HepG2 (cell line): ENCODE measurements around the gene GRAMD1A. TPM values are rescaled to one million over a fixed set of nuclear protein-coding genes. Genes with fewer than 3 reads are reported as not detected.

Experiments
- ATAC-seq: fragments of 200-7000 bp; cut with Tn5 transposase; 3 replicates; pipeline ENCODE4 v1.9.1; 2020; ENCODE audit warnings: mild to moderate bottlenecking, moderate library complexity
- BruUV-seq: library from RNA; stranded (reverse); fragments of 400-500 nt; replicated peaks from 2 replicates; lab custom pipeline; 2021; lab: Mats Ljungman, UMichigan
- CTCF ChIA-PET: fragments of 300-600 bp; formaldehyde crosslinking; extraction: SDS; loops from one replicate; lab custom pipeline; 2021; ENCODE audit warnings: low total read pairs, inconsistent platforms, low intra/inter-chr PET ratio; lab: Yijun Ruan, JAX
- POLR2A ChIA-PET: fragments of 350-600 bp; sonication (Branson Sonifier 250); formaldehyde crosslinking; loops from one replicate; lab custom pipeline; 2020; ENCODE audit warnings: antibody characterized with exemption, inconsistent platforms; lab: Yijun Ruan, JAX
- DNase-seq: peaks from one replicate; pipeline ENCODE4 v3.0.0-alpha.2; 2015; ENCODE audit warnings: low spot score
- FAIRE-seq: peaks from 3 replicates; lab custom pipeline; 2011; peaks lifted over from hg19 to GRCh38; lab: Jason Lieb, UNC
- H2AFZ ChIP-seq: one replicate; pipeline ENCODE4 v1.6.1; 2011; ENCODE audit warnings: low read length, inconsistent platforms
- H3K27ac ChIP-seq: fragments of 300-600 bp; 3 replicates; pipeline ENCODE4 v1.8.0; 2011; ENCODE audit warnings: mixed run types, mild to moderate bottlenecking, mixed read lengths, low read length, inconsistent platforms; ENCODE audit not compliant: insufficient read depth; ENCODE audit errors: extremely low read length
- H3K27me3 ChIP-seq, 2 experiments: fragments of 200-600 bp in 1 of 2; 2 replicates in 1 of 2; 3 replicates in 1 of 2; pipeline versions ENCODE4 v1.6.0 to v1.8.0; 2011; ENCODE audit warnings: low read length in 2 of 2, mild to moderate bottlenecking in 2 of 2, moderate library complexity in 2 of 2, inconsistent platforms in 1 of 2; ENCODE audit not compliant: insufficient read depth in 2 of 2, control insufficient read depth in 1 of 2
- H3K36me3 ChIP-seq, 2 experiments: fragments of 200-600 bp in 1 of 2; replicated peaks in 1 of 2; 2 replicates in 1 of 2; 3 replicates in 1 of 2; pipeline versions ENCODE4 v1.5.1 to v1.8.0; 2011; ENCODE audit warnings: low read length in 2 of 2, inconsistent platforms in 1 of 2; ENCODE audit not compliant: insufficient read depth in 2 of 2, control insufficient read depth in 1 of 2
- H3K4me1 ChIP-seq: 2 replicates; pipeline ENCODE4 v1.5.1; 2012; ENCODE audit warnings: low read length, inconsistent platforms; ENCODE audit not compliant: insufficient read depth
- H3K4me2 ChIP-seq: 2 replicates; pipeline ENCODE4 v1.6.0; 2011; ENCODE audit warnings: low read depth, low read length, inconsistent platforms
- H3K4me3 ChIP-seq, 3 experiments: fragments of 200-600 bp in 1 of 3; sonication (generic), shearing (Covaris generic) in 1 of 3; replicated peaks in 1 of 3; 2 replicates each; pipeline ENCODE4 v1.5.1; 2011 to 2016; ENCODE audit warnings: low read length in 3 of 3, inconsistent platforms in 2 of 3, low read depth in 2 of 3, mild to moderate bottlenecking in 2 of 3, control low read depth in 1 of 3, mixed read lengths in 1 of 3; ENCODE audit not compliant: insufficient read depth in 1 of 3
- H3K79me2 ChIP-seq: one replicate; pipeline ENCODE4 v1.6.1; 2011; ENCODE audit warnings: low read length, inconsistent platforms; ENCODE audit not compliant: insufficient read depth
- H3K9ac ChIP-seq: 2 replicates; pipeline ENCODE4 v1.6.0; 2011; ENCODE audit warnings: mild to moderate bottlenecking, low read depth, low read length, inconsistent platforms; ENCODE audit not compliant: insufficient read depth
- H3K9me3 ChIP-seq: 2 replicates; pipeline ENCODE4 v1.5.1; 2012; ENCODE audit warnings: mild to moderate bottlenecking, low read length
- H4K20me1 ChIP-seq: 2 replicates; pipeline ENCODE4 v1.6.0; 2011; ENCODE audit warnings: inconsistent platforms, mild to moderate bottlenecking, low read length, moderate library complexity; ENCODE audit not compliant: insufficient read depth
- AGO2 ChIP-seq: fragments of 200-400 bp; formaldehyde crosslinking; optimal IDR thresholded peaks from 2 replicates; pipeline ENCODE3; 2017; ENCODE audit warnings: mild to moderate bottlenecking, low read depth, low read length, moderate library complexity
- POLR2AphosphoS5 ChIP-seq: IDR thresholded peaks from 2 replicates; pipeline ENCODE4 v1.6.1; 2012; ENCODE audit warnings: low read depth, low read length
- ZKSCAN1 ChIP-seq: fragments of 150-350 bp; IDR thresholded peaks from 2 replicates; pipeline ENCODE4 v1.6.1; 2014; ENCODE audit warnings: low read length
- ZMYM3 ChIP-seq: sonication (generic); formaldehyde crosslinking; IDR thresholded peaks from 2 replicates; pipeline ENCODE4 v1.5.1; 2020; ENCODE audit warnings: mild to moderate bottlenecking, missing genetic modification reagents
- ZNF260 ChIP-seq: sonication (generic); formaldehyde crosslinking; IDR thresholded peaks from 2 replicates; pipeline ENCODE4 v1.4.0; 2020; ENCODE audit warnings: missing genetic modification reagents, low read depth, mild to moderate bottlenecking, borderline replicate concordance
- ZNF543 ChIP-seq: sonication (generic); formaldehyde crosslinking; IDR thresholded peaks from 2 replicates; pipeline ENCODE4 v1.4.0; 2020; ENCODE audit warnings: mild to moderate bottlenecking, missing genetic modification reagents
- ZNF589 ChIP-seq: sonication (generic); formaldehyde crosslinking; conservative IDR thresholded peaks from 2 replicates; pipeline ENCODE4 v1.8.0; 2022; ENCODE audit warnings: mild to moderate bottlenecking, moderate library complexity, missing genetic modification reagents
- ZNF629 ChIP-seq: sonication (generic); formaldehyde crosslinking; conservative IDR thresholded peaks from 2 replicates; pipeline ENCODE4 v1.5.0; 2020; ENCODE audit warnings: missing genetic modification reagents
- WGBS: methylation state at CpG from one replicate; pipeline ENCODE4 v1.1.6; 2017; ENCODE audit warnings: low lambda C conversion rate; 5-methylcytosine and 5-hydroxymethylcytosine counted together
- in situ Hi-C: cut with HindIII; loops from 2 replicates; pipeline ENCODE4 v1.10.0; 2017; ENCODE audit warnings: low pct_unique_long_range_greater_than_20kb; ENCODE audit not compliant: extremely low pct_ligation_motif_present
- intact Hi-C: fragments of 100-400 bp; cut with micrococcal nuclease; formaldehyde crosslinking; loops from one replicate; pipeline ENCODE4 v1.10.0; 2022; ENCODE audit not compliant: unreplicated experiment
- polyA plus RNA-seq, 8 experiments: library from polyadenylated mRNA; depleted of rRNA in 3 of 8; stranded (reverse) in 7 of 8; unstranded in 1 of 8; fragments of >200 nt; fragmentation: Illumina TruSeq in 4 of 8; extraction: Trizol in 4 of 8; gene quantifications; 2 replicates each; pipeline versions ENCODE4 v1.2.1 to v1.2.3, GENCODE V29; 2011 to 2016; ENCODE audit warnings: low read depth in 4 of 8, missing spikeins in 1 of 8, mixed read lengths in 1 of 8; ENCODE audit not compliant: insufficient read depth in 1 of 8
- total RNA-seq, 5 experiments: library from RNA; depleted of rRNA; stranded (reverse); fragments of >200 nt; fragmentation: Illumina TruSeq; extraction: Trizol; gene quantifications; 2 replicates each; pipeline ENCODE4 v1.2.3, GENCODE V29; 2016; ENCODE audit warnings: low read depth in 1 of 5

The GRAMD1A gene
- total and polyA plus RNA-seq, 2 of the 13 experiments (the other 11 are each of a cell fraction or from before 2014, with no cell fraction given) = 14.7 to 181 TPM

- H3K4me2 ChIP-seq = no peak overlapping the region
- no peak for DNase-seq
- CTCF ChIA-PET = no interaction called here
- POLR2A ChIA-PET = interaction anchor here (3.2 kb wide), 1 partner anchor 10 kb away, joined by 8 read pairs; the partner anchor contains the start of gene HPN
- H3K9me3 ChIP-seq = no peaks in the 10 kb centered on the region
- no TSS peak for BruUV-seq
- H4K20me1 ChIP-seq = peaks cover 53% of the 10 kb centered on the region; the same call in 1 of the 2 replicates
- ATAC-seq = no peak
- intact Hi-C loops (no loop called here), in situ Hi-C loops (no loop called here)
- H3K4me1 ChIP-seq = peaks cover 6% of the 10 kb centered on the region; the same call in 1 of the 2 replicates
- no peak overlapping the region for H3K9ac ChIP-seq
- TF ChIP-seq POLR2AphosphoS5 (0 out of 2 replicates have a peak, but pooled peaks have one; percentile 7), ZKSCAN1 (peak; percentile 65), ZNF260 (CRISPR knock-in tag) (no peak)
- no peak overlapping the region for H2AFZ ChIP-seq
- H3K27ac ChIP-seq = no peak overlapping the region
- no peaks in the 10 kb centered on the region for H3K27me3 ChIP-seq
- FAIRE-seq = no peak
- WGBS = 94% methylated on average over 8 of the region's 8 CpGs
- no peak overlapping the region for H3K4me3 ChIP-seq
- H3K79me2 ChIP-seq = peaks cover 6% of the 10 kb centered on the region
- peaks cover 25 to 45% of the 10 kb centered on the region in 2 experiments; a peak in 4 of 5 replicates for H3K36me3 ChIP-seq
Measured at GRCh38 chr19:35052599-35053190, 52.6 kb downstream of the GRAMD1A start.

- no peak for TF ChIP-seq ZNF589 (CRISPR knock-in tag)
- 0 out of 2 replicates have a peak, but pooled peaks have one; percentile 39 for TF ChIP-seq ZMYM3 (CRISPR knock-in tag)
- peak; percentile 54 for TF ChIP-seq AGO2
- peak; percentile 77 for TF ChIP-seq ZNF629 (CRISPR knock-in tag)
- no peak for TF ChIP-seq ZNF543 (CRISPR knock-in tag)
- FAIRE-seq (no peak), DNase-seq (no peak), ATAC-seq (no peak)
- Histone ChIP-seq H2AFZ (no peak overlapping the region), H4K20me1 (peaks cover 43% of the 10 kb centered on the region; the same call in 1 of the 2 replicates), H3K9me3 (no peaks in the 10 kb centered on the region), H3K27ac (no peak overlapping the region), H3K4me3 (no peak overlapping the region), H3K36me3 (peaks cover 22 to 45% of the 10 kb centered on the region in 2 experiments; a peak in 4 of 5 replicates), H3K9ac (no peak overlapping the region), H3K79me2 (peaks cover under 1% of the 10 kb centered on the region), H3K27me3 (no peaks in the 10 kb centered on the region), H3K4me1 (no peaks in the 10 kb centered on the region), H3K4me2 (no peak overlapping the region)
- in situ Hi-C loops (no loop called here), intact Hi-C loops (no loop called here)
- POLR2A ChIA-PET = interaction anchor here (0.7 to 3.2 kb wide), 2 partner anchors 11 to 591 kb away, joined by 3 to 8 read pairs; partner anchors contain the start of gene HPN
- no TSS peak for BruUV-seq
- CTCF ChIA-PET = no interaction called here
- WGBS = 93% methylated on average over 7 of the region's 9 CpGs
Measured at GRCh38 chr19:35053667-35054293, 53.7 kb downstream of the GRAMD1A start.
